PC-3 (cell line): ENCODE results near the gene HECW1. TPM values are rescaled to one million over a fixed set of nuclear protein-coding genes. Genes with fewer than 3 reads are reported as not detected.

ENCODE experiments used
- ATAC-seq: fragments of 200-7000 bp; cut with Tn5 transposase; 2 replicates; pipeline ENCODE4 v1.9.1; 2020; ENCODE audit warnings: mild to moderate bottlenecking, moderate library complexity
- BruUV-seq: library from RNA; stranded (reverse); fragments of 400-500 nt; replicated peaks from 2 replicates; lab custom pipeline; 2021; lab: Mats Ljungman, UMichigan
- CTCF ChIA-PET: fragments of 300-600 bp; sonication (Branson Sonifier 250); formaldehyde crosslinking; loops from one replicate; lab custom pipeline; 2022; ENCODE audit warnings: antibody characterized with exemption; lab: Charles Lee
- POLR2A ChIA-PET: fragments of 300-600 bp; sonication (Branson Sonifier 250); formaldehyde crosslinking; loops from one replicate; lab custom pipeline; 2022; ENCODE audit warnings: antibody characterized with exemption; ENCODE audit not compliant: unreplicated experiment; lab: Charles Lee
- DNase-seq: peaks from one replicate; pipeline ENCODE4 v3.0.0-alpha.2; 2015
- H2AFZ ChIP-seq: fragments of 300-600 bp; sonication (generic); 2 replicates; pipeline ENCODE4 v1.6.0; 2016; ENCODE audit warnings: antibody characterized with exemption, low read length
- H3F3A ChIP-seq: fragments of 300-600 bp; sonication (generic); one replicate; pipeline ENCODE4 v1.6.0; 2017; ENCODE audit warnings: antibody characterized with exemption, low read length, control low read depth, mild to moderate bottlenecking; ENCODE audit not compliant: unreplicated experiment
- H3K27ac ChIP-seq: fragments of 300-600 bp; sonication (generic); 2 replicates; pipeline ENCODE4 v1.5.1; 2016; ENCODE audit warnings: mild to moderate bottlenecking, low read length
- H3K27me3 ChIP-seq: fragments of 300-600 bp; sonication (generic); 2 replicates; pipeline ENCODE4 v1.6.1; 2016; ENCODE audit warnings: low read length, mixed read lengths
- H3K36me3 ChIP-seq: fragments of 300-600 bp; sonication (generic); 2 replicates; pipeline ENCODE4 v1.6.1; 2016; ENCODE audit warnings: low read depth, mixed run types, low read length, mixed read lengths
- H3K4me1 ChIP-seq: fragments of 300-600 bp; sonication (generic); 2 replicates; pipeline ENCODE4 v1.5.1; 2016; ENCODE audit warnings: low read length; ENCODE audit not compliant: insufficient read depth
- H3K4me2 ChIP-seq: fragments of 300-600 bp; sonication (generic); 2 replicates; pipeline ENCODE4 v1.6.0; 2016; ENCODE audit warnings: low read length
- H3K4me3 ChIP-seq: fragments of 300-600 bp; sonication (generic); 2 replicates; pipeline ENCODE4 v1.5.1; 2016; ENCODE audit warnings: mild to moderate bottlenecking, low read length, mixed read lengths
- H3K79me2 ChIP-seq: fragments of 300-600 bp; sonication (generic); 2 replicates; pipeline ENCODE4 v1.6.1; 2017; ENCODE audit warnings: low read length, mixed read lengths
- H3K9ac ChIP-seq: fragments of 300-600 bp; sonication (generic); 2 replicates; pipeline ENCODE4 v1.6.0; 2016; ENCODE audit warnings: mild to moderate bottlenecking, low read length
- H3K9me2 ChIP-seq: fragments of 300-600 bp; sonication (generic); replicated peaks from 2 replicates; pipeline ENCODE4 v1.6.1; 2016; ENCODE audit warnings: mixed run types, low read length, mixed read lengths
- H3K9me3 ChIP-seq: fragments of 300-600 bp; sonication (generic); 2 replicates; pipeline ENCODE4 v1.6.1; 2016; ENCODE audit warnings: low read length, mixed read lengths
- H4K20me1 ChIP-seq: fragments of 300-600 bp; sonication (generic); 2 replicates; pipeline ENCODE4 v1.6.1; 2016; ENCODE audit warnings: low read length, mixed read lengths
- CTCF ChIP-seq: fragments of 300-600 bp; sonication (generic); conservative IDR thresholded peaks from 2 replicates; pipeline ENCODE4 v1.5.1; 2017; ENCODE audit warnings: antibody characterized with exemption, low read depth, mild to moderate bottlenecking, low read length
- EZH2 ChIP-seq: fragments of 300-600 bp; sonication (generic); IDR thresholded peaks from one replicate; pipeline ENCODE4 v1.6.1; 2017; ENCODE audit warnings: antibody characterized with exemption, mild to moderate bottlenecking, low read length; ENCODE audit not compliant: unreplicated experiment
- EZH2phosphoT487 ChIP-seq: fragments of 300-600 bp; sonication (generic); IDR thresholded peaks from 2 replicates; pipeline ENCODE4 v1.6.1; 2018; ENCODE audit warnings: mild to moderate bottlenecking, antibody characterized with exemption, low read length, borderline replicate concordance
- intact Hi-C: fragments of 100-400 bp; cut with micrococcal nuclease; formaldehyde crosslinking; loops from 2 replicates; pipeline ENCODE4 v1.9.0; 2023
- total RNA-seq: library from RNA; depleted of rRNA; stranded (reverse); fragments of >200 nt; gene quantifications from 2 replicates; pipeline ENCODE4 v1.2.3, GENCODE V29; 2014

The HECW1 gene
- total RNA-seq, 1 experiment from 2014 or later, result 3.0 TPM

GRCh38 chr7:43220742-43221141, 108.3 kb downstream of the HECW1 start:
- POLR2A ChIA-PET, result no interaction called here
- CTCF ChIA-PET, result no interaction called here
- Histone ChIP-seq H3K4me1 (no peaks in the 10 kb centered on the region), H3K9me3 (no peaks in the 10 kb centered on the region), H2AFZ (no peak overlapping the region), H3K9me2 (no peaks in the 10 kb centered on the region), H3K27ac (no peak overlapping the region), H3K36me3 (no peaks in the 10 kb centered on the region), H3K4me2 (no peak overlapping the region), H3K27me3 (no peaks in the 10 kb centered on the region), H3K79me2 (no peaks in the 10 kb centered on the region), H3F3A (no peaks in the 10 kb centered on the region), H4K20me1 (no peaks in the 10 kb centered on the region), H3K4me3 (no peak overlapping the region), H3K9ac (no peak overlapping the region)
- ATAC-seq, result no peak
- intact Hi-C loops, result no loop called here
- no peak for DNase-seq
- TF ChIP-seq EZH2phosphoT487, result no peak
- TF ChIP-seq CTCF, result no peak
- no peak for TF ChIP-seq EZH2
- no TSS peak for BruUV-seq

- Histone ChIP-seq H3F3A (no peaks in the 10 kb centered on the region), H3K9ac (no peak overlapping the region), H3K9me3 (no peaks in the 10 kb centered on the region), H3K4me3 (no peak overlapping the region), H2AFZ (no peak overlapping the region), H3K36me3 (no peaks in the 10 kb centered on the region), H3K27me3 (no peaks in the 10 kb centered on the region; the same call in 1 of the 2 replicates), H3K4me2 (no peak overlapping the region), H3K79me2 (no peaks in the 10 kb centered on the region), H3K27ac (no peak overlapping the region), H3K4me1 (no peaks in the 10 kb centered on the region), H4K20me1 (no peaks in the 10 kb centered on the region), H3K9me2 (no peaks in the 10 kb centered on the region)
- TF ChIP-seq CTCF (no peak), EZH2phosphoT487 (no peak), EZH2 (no peak)
- POLR2A ChIA-PET, result no interaction called here
- intact Hi-C loops, result no loop called here
- no TSS peak for BruUV-seq
- DNase-seq, result no peak
- CTCF ChIA-PET, result no interaction called here
- ATAC-seq, result no peak
Observed at GRCh38 chr7:43229801-43230200, 117.4 kb downstream of the HECW1 start.

GRCh38 chr7:43232366-43232765, 119.9 kb downstream of the HECW1 start:
- no peaks in the 10 kb centered on the region for H3K9me3 ChIP-seq
- no peaks in the 10 kb centered on the region for H3K36me3 ChIP-seq
- CTCF ChIA-PET, result no interaction called here
- H3K4me2 ChIP-seq, result no peak overlapping the region
- H3K9ac ChIP-seq, result no peak overlapping the region
- H3K4me3 ChIP-seq, result no peak overlapping the region
- no peaks in the 10 kb centered on the region for H4K20me1 ChIP-seq
- H3K27me3 ChIP-seq, result no peaks in the 10 kb centered on the region; the same call in 1 of the 2 replicates
- H3K79me2 ChIP-seq, result no peaks in the 10 kb centered on the region
- TF ChIP-seq EZH2phosphoT487 (no peak), EZH2 (no peak), CTCF (no peak)
- DNase-seq (no peak), ATAC-seq (no peak)
- no peak overlapping the region for H3K27ac ChIP-seq
- BruUV-seq, result no TSS peak
- H2AFZ ChIP-seq, result no peak overlapping the region
- intact Hi-C loops, result no loop called here
- no peaks in the 10 kb centered on the region for H3K9me2 ChIP-seq
- H3K4me1 ChIP-seq, result no peaks in the 10 kb centered on the region
- POLR2A ChIA-PET, result interaction anchor here (0.6 kb wide), 1 partner anchor 17 kb away, joined by 3 read pairs; no protein-coding TSS in a partner anchor
- no peaks in the 10 kb centered on the region for H3F3A ChIP-seq
